Colonic mucosa (tissue), 4 donors: Measurements from ENCODE around the gene GSTM4. TPM values are rescaled to one million over a fixed set of nuclear protein-coding genes. Genes with fewer than 3 reads are reported as not detected.

Experiments used
- DNase-seq: peaks from one replicate; pipeline ENCODE4 v3.0.0-alpha.2; 2020
- H3K27ac ChIP-seq: fragments of 200-600 bp; one replicate; pipeline ENCODE4 v1.8.0; 2021
- H3K27me3 ChIP-seq: fragments of 200-600 bp; one replicate; pipeline ENCODE4 v1.8.0; 2021
- H3K36me3 ChIP-seq: fragments of 200-600 bp; one replicate; pipeline ENCODE4 v1.8.0; 2021
- H3K4me1 ChIP-seq: fragments of 200-600 bp; one replicate; pipeline ENCODE4 v1.8.0; 2021; ENCODE audit warnings: mild to moderate bottlenecking
- H3K4me3 ChIP-seq: fragments of 200-600 bp; one replicate; pipeline ENCODE4 v1.8.0; 2021
- H3K9ac ChIP-seq, 2 donors: one replicate each; pipeline ENCODE4 v1.7.0; 2013; ENCODE audit warnings: control low read depth in 2 of 2, low read depth in 2 of 2, low read length in 2 of 2
- H3K9me3 ChIP-seq: fragments of 200-600 bp; one replicate; pipeline ENCODE4 v1.8.0; 2021
- CTCF ChIP-seq: fragments of 200-600 bp; IDR thresholded peaks from one replicate; pipeline ENCODE4 v1.8.0; 2022; ENCODE audit warnings: antibody characterized with exemption, mild to moderate bottlenecking
- intact Hi-C: fragments of 100-400 bp; cut with DNase I; formaldehyde crosslinking; loops from one replicate; pipeline ENCODE4 v1.14.1; 2022
- total RNA-seq, 2 donors: library from RNA; stranded (reverse); fragmentation: NEBNext Ultra II Directional in 1 of 2; extraction: Animal tissue kit (Norgen Biotek cat#: 25700) in 1 of 2; gene quantifications; one replicate each; pipeline ENCODE4 v1.2.1, GENCODE V29; 2021
- donor health status: healthy.
- donor health status: DM: no; HTN: no; CAD: no.
- donor health status: DM: no; HTN: no; CAD: no.

GSTM4 gene
- total RNA-seq, 2 donors from 2014 or later = 62.6 to 77.4 TPM

DNA sequence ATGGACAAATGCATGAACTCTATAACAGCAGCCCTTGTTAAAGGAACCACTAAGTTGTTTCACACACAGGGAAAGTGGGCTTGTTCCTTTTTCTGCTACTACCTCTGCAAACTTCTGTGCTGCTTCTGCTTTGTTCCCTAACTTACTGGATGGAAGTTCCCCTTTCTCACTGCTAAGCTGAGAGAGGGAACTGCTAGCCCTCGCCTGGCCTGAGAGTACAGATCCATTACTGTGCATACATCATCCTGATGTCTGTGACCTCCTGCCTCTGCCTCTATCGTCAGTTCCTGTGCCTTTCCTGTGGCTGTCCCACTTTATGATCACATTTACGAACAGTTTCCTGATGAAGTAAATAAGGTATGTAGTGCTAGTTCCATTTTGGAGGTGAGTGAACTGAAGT, 40.0 kb upstream of the GSTM4 start:
- peak; percentile 23 for DNase-seq
- H3K27me3 ChIP-seq = no peaks in the 10 kb centered on the region
- no peak for TF ChIP-seq CTCF
- no peaks in the 10 kb centered on the region for H3K36me3 ChIP-seq
- H3K9me3 ChIP-seq = no peaks in the 10 kb centered on the region
- no peak overlapping the region for H3K4me3 ChIP-seq
- H3K4me1 ChIP-seq = peaks cover 10% of the 10 kb centered on the region
- intact Hi-C loops = no loop called here
- no peak overlapping the region for H3K27ac ChIP-seq
- no peak overlapping the region for H3K9ac ChIP-seq

DNA sequence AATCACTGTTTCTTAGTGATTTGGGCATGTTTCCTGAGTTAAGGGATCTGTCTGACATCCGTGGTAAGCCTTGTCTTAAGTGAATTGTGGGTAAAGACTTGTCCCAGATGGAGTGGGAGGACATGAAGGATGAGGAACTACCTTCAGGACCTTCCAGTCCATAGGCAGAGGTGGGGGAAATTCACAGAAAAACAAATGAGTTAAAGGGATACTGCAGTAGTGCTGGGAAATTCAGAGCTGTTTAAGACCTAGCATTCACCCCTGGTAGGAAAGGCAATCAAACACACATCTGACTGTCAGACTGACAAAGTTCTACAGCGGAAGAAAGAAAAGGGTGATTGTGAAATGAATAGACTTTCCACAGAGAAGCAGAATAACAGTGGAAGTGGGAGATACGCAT, 39.5 kb upstream of the GSTM4 start:
- H3K4me1 ChIP-seq = peaks cover 12% of the 10 kb centered on the region
- intact Hi-C loops = no loop called here
- no peak for TF ChIP-seq CTCF
- no peaks in the 10 kb centered on the region for H3K27me3 ChIP-seq
- no peak overlapping the region for H3K4me3 ChIP-seq
- no peak overlapping the region for H3K9ac ChIP-seq
- no peaks in the 10 kb centered on the region for H3K36me3 ChIP-seq
- H3K27ac ChIP-seq = no peak overlapping the region
- no peak for DNase-seq
- H3K9me3 ChIP-seq = no peaks in the 10 kb centered on the region

DNA sequence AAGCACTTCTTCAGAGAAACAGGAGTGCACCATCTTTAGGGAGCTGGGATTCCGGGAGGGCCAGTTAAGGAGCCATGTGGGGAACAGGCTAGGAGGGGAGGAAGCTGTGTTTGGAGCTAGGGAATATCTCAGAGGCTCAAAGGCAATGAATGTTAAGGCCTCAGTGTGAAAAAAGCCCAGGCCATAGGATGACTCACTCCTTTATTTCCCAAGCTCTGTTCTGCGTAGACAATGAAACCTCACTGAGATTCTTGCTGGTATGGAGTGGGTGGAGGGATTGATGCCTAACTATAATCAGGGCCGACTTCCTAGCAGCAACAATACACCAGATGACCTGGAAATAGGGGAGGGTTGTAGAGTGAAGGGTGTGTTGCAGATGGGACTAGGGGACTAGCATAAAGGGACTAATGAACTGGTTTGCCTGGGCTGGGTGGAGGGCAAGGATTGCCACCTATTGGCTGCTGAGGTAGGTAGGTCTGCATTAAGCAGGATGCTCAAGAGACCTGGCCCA, 38.6 kb upstream of the GSTM4 start:
- H3K4me3 ChIP-seq = no peak overlapping the region
- no peak overlapping the region for H3K9ac ChIP-seq
- intact Hi-C loops = no loop called here
- no peaks in the 10 kb centered on the region for H3K36me3 ChIP-seq
- peak overlapping the region; percentile 29 for H3K27ac ChIP-seq
- peaks cover 15% of the 10 kb centered on the region for H3K4me1 ChIP-seq
- H3K27me3 ChIP-seq = no peaks in the 10 kb centered on the region
- H3K9me3 ChIP-seq = no peaks in the 10 kb centered on the region
- no peak for DNase-seq
- TF ChIP-seq CTCF = no peak

GRCh38 chr1:109618661-109619575, 37.0 kb upstream of the GSTM4 start:
- no peak for TF ChIP-seq CTCF
- Histone ChIP-seq H3K27me3 (no peaks in the 10 kb centered on the region), H3K9me3 (no peaks in the 10 kb centered on the region), H3K4me3 (peak overlapping the region; percentile 70), H3K9ac (peak overlapping the region; percentile 74 to 90), H3K27ac (peak overlapping the region; percentile 83), H3K36me3 (no peaks in the 10 kb centered on the region), H3K4me1 (peaks cover 15% of the 10 kb centered on the region)
- peak; percentile 65 for DNase-seq
- intact Hi-C loops = no loop called here

- TF ChIP-seq CTCF = no peak
- H3K27me3 ChIP-seq = no peaks in the 10 kb centered on the region
- intact Hi-C loops = no loop called here
These were observed 36.1 kb upstream of the GSTM4 start, which contains the start of the genes AMPD2 and GNAT2 for GRCh38 chr1:109619576-109620400. AMPD2 (plus strand) TSS chr1:109619837; CDS start chr1:109621176, 1,339 bp downstream. GNAT2 (minus strand) TSS chr1:109619616; CDS start chr1:109612870, 6,746 bp downstream.

More at GRCh38 chr1:109619576-109620400, 36.1 kb upstream of the GSTM4 start, which contains the start of the genes AMPD2 and GNAT2:
- Histone ChIP-seq H3K27ac (peak within 1 kb of the TSS; percentile 83), H3K9ac (peak within 1 kb of the TSS; percentile 74 to 90), H3K36me3 (no peaks in the 10 kb centered on the region), H3K4me3 (peak within 1 kb of the TSS; percentile 70), H3K9me3 (no peaks in the 10 kb centered on the region), H3K4me1 (peaks cover 15% of the 10 kb centered on the region)
- DNase-seq = peak; percentile 86
